Panc1 (cell line): ENCODE data around the gene MROH7. TPM values are rescaled to one million over a fixed set of nuclear protein-coding genes. Genes with fewer than 3 reads are reported as not detected.

ENCODE experiments used
- ATAC-seq: fragments of 200-7000 bp; cut with Tn5 transposase; 2 replicates; pipeline ENCODE4 v1.9.1; 2020; ENCODE audit warnings: mild to moderate bottlenecking, moderate library complexity
- BruUV-seq: library from RNA; stranded (reverse); fragments of 400-500 nt; replicated peaks from 2 replicates; lab custom pipeline; 2021; lab: Mats Ljungman, UMichigan
- CTCF ChIA-PET: fragments of 300-600 bp; sonication (Branson Sonifier 250); formaldehyde crosslinking; loops from one replicate; lab custom pipeline; 2022; ENCODE audit warnings: antibody characterized with exemption; lab: Charles Lee
- POLR2A ChIA-PET: fragments of 300-600 bp; sonication (Branson Sonifier 250); formaldehyde crosslinking; loops from one replicate; lab custom pipeline; 2022; ENCODE audit warnings: antibody characterized with exemption; lab: Charles Lee
- DNase-seq: peaks from one replicate; pipeline ENCODE4 v3.0.0-alpha.2; 2010; ENCODE audit warnings: low read depth, low spot score
- H3K27ac ChIP-seq: 2 replicates; pipeline ENCODE4 v1.5.1; 2011; ENCODE audit warnings: mild to moderate bottlenecking, low read length, inconsistent platforms
- H3K27me3 ChIP-seq: fragments of 200-500 bp; sonication (Bioruptor generic); 2 replicates; pipeline ENCODE4 v1.6.0; 2014; ENCODE audit warnings: low read length, inconsistent platforms; ENCODE audit not compliant: control insufficient read depth, insufficient read depth
- H3K36me3 ChIP-seq: fragments of 200-500 bp; sonication (Bioruptor generic); 2 replicates; pipeline ENCODE4 v1.5.1; 2014; ENCODE audit warnings: inconsistent platforms, mild to moderate bottlenecking, low read length, moderate library complexity; ENCODE audit not compliant: control insufficient read depth, insufficient read depth
- H3K4me1 ChIP-seq: 2 replicates; pipeline ENCODE4 v1.5.1; 2011; ENCODE audit warnings: inconsistent platforms, mild to moderate bottlenecking, low read length, moderate library complexity; ENCODE audit not compliant: control insufficient read depth, insufficient read depth
- H3K4me3 ChIP-seq, 2 experiments: 2 replicates each; pipeline ENCODE4 v1.5.1; 2011 to 2012; ENCODE audit warnings: low read depth in 2 of 2, low read length in 2 of 2, mild to moderate bottlenecking in 2 of 2, inconsistent platforms in 1 of 2, moderate library complexity in 1 of 2
- H3K9me3 ChIP-seq: fragments of 200-500 bp; sonication (Bioruptor generic); 2 replicates; pipeline ENCODE4 v1.5.1; 2014; ENCODE audit warnings: low read depth, mild to moderate bottlenecking, inconsistent platforms, low read length, moderate library complexity; ENCODE audit not compliant: control insufficient read depth, insufficient read depth
- POLR2AphosphoS5 ChIP-seq: IDR thresholded peaks from 2 replicates; pipeline ENCODE4 v1.6.1; 2012; ENCODE audit warnings: mild to moderate bottlenecking, low read depth, low read length, moderate library complexity
- SIN3A ChIP-seq: IDR thresholded peaks from 2 replicates; pipeline ENCODE4 v1.6.1; 2012; ENCODE audit warnings: low read depth, mild to moderate bottlenecking, low read length, moderate library complexity, borderline replicate concordance; ENCODE audit not compliant: insufficient read depth
- TCF7L2 ChIP-seq: IDR thresholded peaks from 2 replicates; pipeline ENCODE4 v1.6.1; 2011; ENCODE audit warnings: mild to moderate bottlenecking, low read depth, low read length, inconsistent platforms
- in situ Hi-C: cut with HindIII; loops from 2 replicates; pipeline ENCODE4 v1.10.0; 2016; ENCODE audit warnings: low sequenced_read_pairs, low pct_unique_long_range_greater_than_20kb
- intact Hi-C: fragments of 100-400 bp; cut with micrococcal nuclease; formaldehyde crosslinking; loops from one replicate; pipeline ENCODE4 v1.10.0; 2022; ENCODE audit not compliant: unreplicated experiment
- total RNA-seq: library from RNA; stranded (reverse); gene quantifications from one replicate; pipeline ENCODE4 v1.2.1, GENCODE V29; 2021; ENCODE audit not compliant: unreplicated experiment
- TF ChIP-seq, protein P1 (sequence below): fragments of 450-650 bp; IDR thresholded peaks from 2 replicates; pipeline ENCODE4 v1.5.1; 2017; ENCODE audit warnings: mild to moderate bottlenecking
- TF ChIP-seq, protein P2 (sequence below), 2 experiments: IDR thresholded peaks; 2 replicates each; pipeline ENCODE4 v1.6.1; 2011 to 2012; ENCODE audit warnings: low read depth in 2 of 2, control low read depth in 1 of 2, low read length in 1 of 2, mild to moderate bottlenecking in 1 of 2, moderate library complexity in 1 of 2; ENCODE audit not compliant: insufficient read depth in 1 of 2

The MROH7 gene
- total RNA-seq, 1 experiment from 2014 or later: not detected

DNA sequence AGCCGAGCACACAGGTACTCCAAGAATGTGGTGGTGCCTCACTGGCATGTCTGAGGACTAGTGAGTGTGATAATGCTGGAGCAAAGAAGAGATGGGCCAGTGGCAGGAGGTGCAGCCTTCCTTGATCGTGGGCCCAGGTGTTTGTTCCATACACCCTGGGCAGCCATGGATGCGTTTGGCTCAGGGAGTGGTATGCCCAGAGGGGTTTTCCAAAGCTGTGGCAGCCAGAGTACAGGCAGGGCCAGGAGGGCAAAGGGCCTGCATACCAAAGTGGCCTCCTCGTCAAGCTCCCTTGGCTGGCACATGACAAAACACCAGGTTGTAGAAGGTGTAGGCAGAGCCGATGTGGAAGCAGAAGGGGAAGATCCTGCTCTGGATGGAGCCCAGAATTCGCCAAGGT is 103.7 kb downstream of the MROH7 start:
- Histone ChIP-seq H3K4me1 (no peaks in the 10 kb centered on the region), H3K9me3 (no peaks in the 10 kb centered on the region), H3K27me3 (no peaks in the 10 kb centered on the region), H3K36me3 (peaks cover 5% of the 10 kb centered on the region; the same call in 1 of the 2 replicates), H3K27ac (no peak overlapping the region), H3K4me3 (no peak overlapping the region)
- intact Hi-C loops: no loop called here
- CTCF ChIA-PET: no interaction called here
- no peak for DNase-seq
- POLR2A ChIA-PET: no interaction called here
- ATAC-seq: no peak
- TF ChIP-seq, protein P1, sequence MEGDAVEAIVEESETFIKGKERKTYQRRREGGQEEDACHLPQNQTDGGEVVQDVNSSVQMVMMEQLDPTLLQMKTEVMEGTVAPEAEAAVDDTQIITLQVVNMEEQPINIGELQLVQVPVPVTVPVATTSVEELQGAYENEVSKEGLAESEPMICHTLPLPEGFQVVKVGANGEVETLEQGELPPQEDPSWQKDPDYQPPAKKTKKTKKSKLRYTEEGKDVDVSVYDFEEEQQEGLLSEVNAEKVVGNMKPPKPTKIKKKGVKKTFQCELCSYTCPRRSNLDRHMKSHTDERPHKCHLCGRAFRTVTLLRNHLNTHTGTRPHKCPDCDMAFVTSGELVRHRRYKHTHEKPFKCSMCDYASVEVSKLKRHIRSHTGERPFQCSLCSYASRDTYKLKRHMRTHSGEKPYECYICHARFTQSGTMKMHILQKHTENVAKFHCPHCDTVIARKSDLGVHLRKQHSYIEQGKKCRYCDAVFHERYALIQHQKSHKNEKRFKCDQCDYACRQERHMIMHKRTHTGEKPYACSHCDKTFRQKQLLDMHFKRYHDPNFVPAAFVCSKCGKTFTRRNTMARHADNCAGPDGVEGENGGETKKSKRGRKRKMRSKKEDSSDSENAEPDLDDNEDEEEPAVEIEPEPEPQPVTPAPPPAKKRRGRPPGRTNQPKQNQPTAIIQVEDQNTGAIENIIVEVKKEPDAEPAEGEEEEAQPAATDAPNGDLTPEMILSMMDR: no peak
- no peak for TF ChIP-seq POLR2AphosphoS5
- in situ Hi-C loops: no loop called here
- no TSS peak for BruUV-seq

DNA sequence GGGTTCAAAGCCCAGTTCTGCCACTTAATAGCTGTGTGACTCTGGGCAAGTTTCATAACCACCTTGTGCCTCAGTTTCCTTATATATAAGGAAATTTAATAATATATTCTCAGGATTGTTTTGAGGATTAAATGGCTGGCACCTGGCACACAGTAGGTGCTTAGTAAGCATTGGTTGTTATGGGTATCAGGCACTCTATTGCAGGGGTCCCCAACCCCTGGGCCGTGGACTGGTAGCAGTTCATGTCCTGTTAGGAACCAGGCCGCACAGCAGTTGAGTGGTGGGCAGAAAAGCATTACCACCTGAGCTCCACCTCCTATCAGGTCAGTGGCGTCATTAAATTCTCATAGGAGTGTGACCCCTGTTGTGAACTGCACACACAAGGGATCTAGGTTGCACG is 104.3 kb downstream of the MROH7 start:
- BruUV-seq: no TSS peak
- ChIA-PET CTCF (no interaction called here), POLR2A (no interaction called here)
- no peak overlapping the region for H3K27ac ChIP-seq
- TF ChIP-seq POLR2AphosphoS5: no peak
- no peak for TF ChIP-seq SIN3A
- TF ChIP-seq, protein P1: no peak
- TF ChIP-seq TCF7L2: no peak
- TF ChIP-seq, protein P2, sequence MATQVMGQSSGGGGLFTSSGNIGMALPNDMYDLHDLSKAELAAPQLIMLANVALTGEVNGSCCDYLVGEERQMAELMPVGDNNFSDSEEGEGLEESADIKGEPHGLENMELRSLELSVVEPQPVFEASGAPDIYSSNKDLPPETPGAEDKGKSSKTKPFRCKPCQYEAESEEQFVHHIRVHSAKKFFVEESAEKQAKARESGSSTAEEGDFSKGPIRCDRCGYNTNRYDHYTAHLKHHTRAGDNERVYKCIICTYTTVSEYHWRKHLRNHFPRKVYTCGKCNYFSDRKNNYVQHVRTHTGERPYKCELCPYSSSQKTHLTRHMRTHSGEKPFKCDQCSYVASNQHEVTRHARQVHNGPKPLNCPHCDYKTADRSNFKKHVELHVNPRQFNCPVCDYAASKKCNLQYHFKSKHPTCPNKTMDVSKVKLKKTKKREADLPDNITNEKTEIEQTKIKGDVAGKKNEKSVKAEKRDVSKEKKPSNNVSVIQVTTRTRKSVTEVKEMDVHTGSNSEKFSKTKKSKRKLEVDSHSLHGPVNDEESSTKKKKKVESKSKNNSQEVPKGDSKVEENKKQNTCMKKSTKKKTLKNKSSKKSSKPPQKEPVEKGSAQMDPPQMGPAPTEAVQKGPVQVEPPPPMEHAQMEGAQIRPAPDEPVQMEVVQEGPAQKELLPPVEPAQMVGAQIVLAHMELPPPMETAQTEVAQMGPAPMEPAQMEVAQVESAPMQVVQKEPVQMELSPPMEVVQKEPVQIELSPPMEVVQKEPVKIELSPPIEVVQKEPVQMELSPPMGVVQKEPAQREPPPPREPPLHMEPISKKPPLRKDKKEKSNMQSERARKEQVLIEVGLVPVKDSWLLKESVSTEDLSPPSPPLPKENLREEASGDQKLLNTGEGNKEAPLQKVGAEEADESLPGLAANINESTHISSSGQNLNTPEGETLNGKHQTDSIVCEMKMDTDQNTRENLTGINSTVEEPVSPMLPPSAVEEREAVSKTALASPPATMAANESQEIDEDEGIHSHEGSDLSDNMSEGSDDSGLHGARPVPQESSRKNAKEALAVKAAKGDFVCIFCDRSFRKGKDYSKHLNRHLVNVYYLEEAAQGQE (IDR thresholded peaks at IDR 0.05; ENCODE audit: insufficient read depth in 1 of 2, low read depth in 2 of 2, low read length in 1 of 2): no peak
- no peaks in the 10 kb centered on the region for H3K27me3 ChIP-seq
- no peak for ATAC-seq
- peaks cover 4% of the 10 kb centered on the region; the same call in 1 of the 2 replicates for H3K36me3 ChIP-seq
- no peaks in the 10 kb centered on the region for H3K9me3 ChIP-seq
- H3K4me1 ChIP-seq: no peaks in the 10 kb centered on the region
- DNase-seq: no peak
- no peak overlapping the region for H3K4me3 ChIP-seq
- in situ Hi-C loops: no loop called here
- intact Hi-C loops: no loop called here
